HG02970 (cell line): ENCODE data around the gene DLGAP1.

ENCODE experiments used
- ATAC-seq: cut with Tn5 transposase; IDR thresholded peaks from one replicate; pipeline ENCODE4 v1.9.1; 2021; ENCODE audit warnings: mild to moderate bottlenecking, moderate library complexity, moderate number of reproducible peaks; ENCODE audit not compliant: unreplicated experiment, low FRiP score

Gene DLGAP1

GRCh38 chr18:3914109-3914508 is 541.0 kb downstream of the DLGAP1 start:
- ATAC-seq: no peak

GRCh38 chr18:3912705-3913104 is 542.4 kb downstream of the DLGAP1 start:
- ATAC-seq: no peak

GRCh38 chr18:3911413-3911812 is 543.7 kb downstream of the DLGAP1 start:
- no peak for ATAC-seq

GRCh38 chr18:3910512-3910911 is 544.6 kb downstream of the DLGAP1 start:
- no peak for ATAC-seq

GRCh38 chr18:3907955-3908354 is 547.2 kb downstream of the DLGAP1 start:
- no peak for ATAC-seq

GRCh38 chr18:3906116-3906750 is 548.9 kb downstream of the DLGAP1 start:
- no peak for ATAC-seq

GRCh38 chr18:3903337-3903736 is 551.8 kb downstream of the DLGAP1 start:
- ATAC-seq: no peak

- ATAC-seq: no peak
Observed at GRCh38 chr18:3902676-3903075, 552.4 kb downstream of the DLGAP1 start.

GRCh38 chr18:3901811-3902210 is 553.3 kb downstream of the DLGAP1 start:
- ATAC-seq: no peak

GRCh38 chr18:3901042-3901441 is 554.1 kb downstream of the DLGAP1 start:
- ATAC-seq: no peak

GRCh38 chr18:3900327-3900726 is 554.8 kb downstream of the DLGAP1 start:
- no peak for ATAC-seq

- no peak for ATAC-seq
Observed at GRCh38 chr18:3898861-3899613, 556.1 kb downstream of the DLGAP1 start.

- no peak for ATAC-seq
Observed at GRCh38 chr18:3892152-3892551, 563.0 kb downstream of the DLGAP1 start.

- no peak for ATAC-seq
Observed at GRCh38 chr18:3891245-3891644, 563.9 kb downstream of the DLGAP1 start.

GRCh38 chr18:3889803-3890202 is 565.3 kb downstream of the DLGAP1 start:
- ATAC-seq: no peak

GRCh38 chr18:3889121-3889520 is 566.0 kb downstream of the DLGAP1 start:
- no peak for ATAC-seq

- ATAC-seq: no peak
Observed at GRCh38 chr18:3886575-3887322, 568.4 kb downstream of the DLGAP1 start.

GRCh38 chr18:3885209-3885792 is 569.8 kb downstream of the DLGAP1 start:
- no peak for ATAC-seq

GRCh38 chr18:3879836-3880120 is 575.3 kb downstream of the DLGAP1 start:
- no peak for ATAC-seq

- ATAC-seq: no peak
Observed at GRCh38 chr18:3879114-3879835, 575.8 kb downstream of the DLGAP1 start.

GRCh38 chr18:3878401-3878800 is 576.7 kb downstream of the DLGAP1 start:
- no peak for ATAC-seq
